ENCODE data around the gene NOVA1.

NOVA1 gene

DNA sequence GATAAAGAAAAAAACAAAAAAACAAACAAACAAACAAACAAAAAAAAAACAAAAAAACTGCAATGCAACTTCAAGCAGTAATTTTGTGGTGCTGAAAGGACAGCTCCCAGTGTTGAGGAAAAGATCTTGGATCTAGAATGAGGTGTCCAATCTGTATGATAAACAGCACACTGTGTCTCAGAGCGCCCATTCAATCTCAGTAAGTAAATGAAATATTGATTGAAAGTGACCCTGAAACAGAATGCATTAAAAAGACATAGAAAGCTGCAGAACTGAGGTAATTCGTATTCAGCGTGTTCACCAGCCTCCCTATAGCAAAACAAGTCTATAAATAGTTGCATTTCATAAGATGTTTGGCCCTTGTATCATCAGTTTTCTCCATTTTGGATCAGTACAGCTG is 153.0 kb downstream of the NOVA1 start:
- no peak for DNase-seq (ENCODE audit: low read depth in 3 of 3)

GRCh38 chr14:26443654-26444053 is 154.2 kb downstream of the NOVA1 start:
- no peak for DNase-seq (ENCODE audit: low read depth in 3 of 3)

- no peak for DNase-seq (ENCODE audit: low read depth in 3 of 3)
Measured at GRCh38 chr14:26429205-26429604, 168.6 kb downstream of the NOVA1 start.

- DNase-seq (ENCODE audit: low read depth in 3 of 3): no peak
Measured at GRCh38 chr14:26427097-26427496, 170.7 kb downstream of the NOVA1 start.

DNA sequence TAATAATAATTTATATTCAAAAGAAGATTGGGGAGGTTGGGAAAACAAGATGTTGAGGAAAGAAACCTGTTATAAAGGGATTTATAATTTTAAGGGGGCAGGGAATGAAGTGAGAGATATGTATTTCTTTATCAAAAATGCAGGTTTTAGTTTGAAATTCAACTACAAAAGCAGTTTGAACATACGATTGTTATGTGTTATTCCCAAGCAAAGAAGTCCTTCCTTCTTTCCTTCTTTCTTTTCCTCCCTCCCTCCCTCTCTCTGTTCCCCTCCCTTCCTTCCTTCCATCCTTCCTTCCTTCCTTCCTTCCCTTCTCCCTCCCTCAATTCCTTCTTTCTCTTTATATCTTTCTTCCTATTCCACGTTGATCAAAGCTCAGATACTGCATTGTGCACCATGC is 173.3 kb downstream of the NOVA1 start:
- no peak for DNase-seq (ENCODE audit: low read depth in 3 of 3)

- DNase-seq (ENCODE audit: low read depth in 3 of 3): no peak
Measured at GRCh38 chr14:26415618-26416123, 182.2 kb downstream of the NOVA1 start.

GRCh38 chr14:26414926-26415325 is 182.9 kb downstream of the NOVA1 start:
- DNase-seq (ENCODE audit: low read depth in 3 of 3): no peak

GRCh38 chr14:26414103-26414502 is 183.7 kb downstream of the NOVA1 start:
- DNase-seq (ENCODE audit: low read depth in 3 of 3): no peak

DNA sequence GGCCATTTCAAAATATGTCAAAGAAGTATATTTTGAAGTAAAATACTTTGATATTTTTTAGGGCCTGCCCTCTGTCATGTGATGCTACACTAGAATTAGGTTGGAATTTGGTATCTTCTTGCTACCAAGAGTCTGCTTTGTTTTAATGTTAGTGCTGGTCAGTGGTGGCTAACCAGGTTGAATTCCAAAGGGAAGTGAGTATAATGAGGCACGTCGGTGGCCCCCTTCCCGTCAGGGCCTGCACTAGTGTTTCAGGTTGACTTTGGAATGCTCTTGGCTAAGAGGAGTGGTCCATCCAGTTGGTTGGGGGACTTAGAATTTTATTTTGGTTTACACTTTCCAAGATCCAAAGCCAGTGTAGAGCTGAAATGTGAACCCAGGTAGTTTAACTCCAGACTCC is 185.4 kb downstream of the NOVA1 start:
- DNase-seq (ENCODE audit: low read depth in 3 of 3): no peak

- DNase-seq (ENCODE audit: low read depth in 3 of 3): no peak
Measured at GRCh38 chr14:26410189-26410685, 187.6 kb downstream of the NOVA1 start.

GRCh38 chr14:26404927-26405326 is 192.9 kb downstream of the NOVA1 start:
- DNase-seq (ENCODE audit: low read depth in 3 of 3): no peak

DNA sequence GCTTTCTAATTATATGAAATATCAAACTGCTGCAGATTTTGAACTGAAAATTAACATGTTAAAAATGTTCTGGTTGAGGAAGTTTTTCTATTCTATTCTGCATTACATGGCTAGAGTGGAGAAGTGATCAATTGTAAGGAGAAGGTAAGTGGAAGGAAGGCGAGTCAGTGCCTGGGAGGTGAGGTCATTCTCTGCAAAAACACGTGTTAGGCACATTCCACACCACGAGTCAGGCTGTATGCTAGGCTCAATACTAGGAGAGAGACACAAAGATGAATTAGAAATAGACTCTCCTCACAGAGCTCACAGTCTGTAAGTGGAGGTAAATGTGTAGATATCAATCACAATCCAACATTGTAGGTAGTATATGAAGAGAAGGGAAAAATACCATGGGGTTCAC is 194.1 kb downstream of the NOVA1 start:
- no peak for DNase-seq (ENCODE audit: low read depth in 3 of 3)

- DNase-seq (ENCODE audit: low read depth in 3 of 3): no peak
Measured at GRCh38 chr14:26402126-26402525, 195.7 kb downstream of the NOVA1 start.

GRCh38 chr14:26401179-26401968 is 196.5 kb downstream of the NOVA1 start:
- no peak for DNase-seq (ENCODE audit: low read depth in 3 of 3)

- DNase-seq (ENCODE audit: low read depth in 3 of 3): no peak
Measured at GRCh38 chr14:26400373-26400772, 197.5 kb downstream of the NOVA1 start.

DNA sequence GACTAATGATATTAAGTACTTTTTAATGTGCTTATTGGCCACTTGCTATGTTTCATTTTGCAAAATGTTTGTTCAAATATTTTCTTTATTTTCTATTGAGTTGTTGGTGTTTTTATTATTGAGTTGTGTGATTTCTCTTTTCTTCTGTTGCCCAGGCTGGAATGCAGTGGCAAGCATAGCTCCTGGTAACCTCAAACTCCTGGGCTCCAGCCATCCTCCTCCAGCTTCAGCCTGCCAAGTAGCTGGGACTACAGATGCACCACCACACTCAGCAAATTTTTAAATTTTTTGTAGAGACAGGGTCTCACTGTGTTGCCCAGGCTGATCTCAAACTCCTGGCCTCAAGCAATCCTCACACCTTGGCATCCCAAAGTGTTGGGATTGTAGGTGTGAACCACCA is 199.2 kb downstream of the NOVA1 start:
- no peak for DNase-seq (ENCODE audit: low read depth in 3 of 3)
